ENCODE measurements around the gene TARDBP. TPM values are rescaled to one million over a fixed set of nuclear protein-coding genes. Genes with fewer than 3 reads are reported as not detected.
"Not testable (repeated sequence)": the region's sequence is repeated elsewhere in the genome, so short reads cannot be mapped to it uniquely, and the experiment has no call there.

TARDBP gene
- polyA plus RNA-seq, 3 donors: 49.4 to 79.5 (median 61.4) TPM

- Mint-ChIP-seq H3K27me3 (ENCODE audit: low read depth in 3 of 3) (peaks cover 0 to 4% (median 2%) of the 10 kb centered on the region in 3 donors), H3K4me1 (no peaks in the 10 kb centered on the region), H3K36me3 (peaks cover 84 to 98% of the 10 kb centered on the region in 2 donors), H3K27ac (peak overlapping the region in 1 of 7 donors; percentile 51), H3K9me3 (no peaks in the 10 kb centered on the region), H3K4me3 (no peak overlapping the region)
- no peak for DNase-seq
- Histone ChIP-seq H3K4me2 (replicated peaks; ENCODE audit: extremely low read depth, low read length, poor library complexity, severe bottlenecking) (no peak overlapping the region), H3K36me3 (replicated peaks in 1 of 2; ENCODE audit: control insufficient read depth in 1 of 2, insufficient read depth in 2 of 2, low read length in 2 of 2) (peaks cover 95 to 100% of the 10 kb centered on the region in 2 donors), H2AFZ (ENCODE audit: insufficient read depth, low read depth, low read length, poor library complexity, severe bottlenecking) (no peak overlapping the region), H3K9me3 (replicated peaks in 1 of 2; ENCODE audit: control insufficient read depth in 1 of 2, insufficient read depth in 1 of 2, low read length in 2 of 2) (no peaks in the 10 kb centered on the region), H3K27me3 (ENCODE audit: control insufficient read depth in 2 of 2, insufficient read depth in 2 of 2, low read length in 2 of 2) (no peaks in the 10 kb centered on the region), H3K79me2 (ENCODE audit: insufficient read depth, low read length) (no peaks in the 10 kb centered on the region), H3K27ac (ENCODE audit: low read depth in 1 of 2, low read length in 2 of 2) (no peak overlapping the region), H3K4me1 (ENCODE audit: control insufficient read depth in 1 of 2, insufficient read depth in 2 of 2, low read length in 2 of 2) (no peaks in the 10 kb centered on the region), H3K9ac (ENCODE audit: insufficient read depth, low read length, poor library complexity, severe bottlenecking) (no peak overlapping the region), H3K4me3 (replicated peaks in 1 of 3; ENCODE audit: low read depth in 2 of 3, low read length in 3 of 3) (no peak overlapping the region), H4K20me1 (ENCODE audit: insufficient read depth, low read length) (no peaks in the 10 kb centered on the region)
- WGBS (ENCODE audit: insufficient coverage): 90% methylated on average over 4 of the region's 13 CpGs
- intact Hi-C loops (cut with micrococcal nuclease): no loop called here
- TF ChIP-seq CTCF (IDR thresholded peaks at IDR 0.05): no peak
These were observed 59.9 kb downstream of the TARDBP start for GRCh38 chr1:11072216-11072917.

GRCh38 chr1:11073398-11073797 lies 60.9 kb downstream of the TARDBP start:
- H3K27ac ChIP-seq (ENCODE audit: low read depth in 1 of 2, low read length in 2 of 2); DNase-seq; H2AFZ ChIP-seq (ENCODE audit: insufficient read depth, low read depth, low read length, poor library complexity, severe bottlenecking); H3K27me3 Mint-ChIP-seq (ENCODE audit: low read depth in 3 of 3); H3K9me3 ChIP-seq (replicated peaks in 1 of 2; ENCODE audit: control insufficient read depth in 1 of 2, insufficient read depth in 1 of 2, low read length in 2 of 2); H3K4me1 Mint-ChIP-seq; H3K9ac ChIP-seq (ENCODE audit: insufficient read depth, low read length, poor library complexity, severe bottlenecking); H3K4me3 ChIP-seq (replicated peaks in 1 of 3; ENCODE audit: low read depth in 2 of 3, low read length in 3 of 3); H3K9me3 Mint-ChIP-seq; H3K4me3 Mint-ChIP-seq; H3K27ac Mint-ChIP-seq; H3K27me3 ChIP-seq (ENCODE audit: control insufficient read depth in 2 of 2, insufficient read depth in 2 of 2, low read length in 2 of 2); H4K20me1 ChIP-seq (ENCODE audit: insufficient read depth, low read length); intact Hi-C loops (cut with micrococcal nuclease); H3K79me2 ChIP-seq (ENCODE audit: insufficient read depth, low read length); H3K4me2 ChIP-seq (replicated peaks; ENCODE audit: extremely low read depth, low read length, poor library complexity, severe bottlenecking); H3K4me1 ChIP-seq (ENCODE audit: control insufficient read depth in 1 of 2, insufficient read depth in 2 of 2, low read length in 2 of 2): not testable (repeated sequence)
- H3K36me3 Mint-ChIP-seq: peaks cover 81 to 97% of the 10 kb centered on the region in 2 donors
- peaks cover 94 to 98% of the 10 kb centered on the region in 2 donors for H3K36me3 ChIP-seq (replicated peaks in 1 of 2; ENCODE audit: control insufficient read depth in 1 of 2, insufficient read depth in 2 of 2, low read length in 2 of 2)
- 100% methylated on average over 1 of the region's 7 CpGs for WGBS (ENCODE audit: insufficient coverage)

Other genes with a start within 250 kb of the TARDBP start
- gene CASZ1, start 216.0 kb upstream of the TARDBP start, polyA plus RNA-seq: 1 to 10 TPM in 1 of 3 donors, under 1 TPM in 2; 0.30 to 3.7 (median 0.50) TPM
- not detected for gene MASP2, start 34.6 kb downstream of the TARDBP start, polyA plus RNA-seq
- 10 to 100 TPM; 23.2 to 43.2 (median 37.6) TPM for gene SRM, start 47.4 kb downstream of the TARDBP start, polyA plus RNA-seq
- 10 to 100 TPM; 24.0 to 66.3 (median 27.4) TPM for gene EXOSC10, start 87.2 kb downstream of the TARDBP start, polyA plus RNA-seq
- gene ANGPTL7, start 176.7 kb downstream of the TARDBP start, polyA plus RNA-seq: not detected
- 10 to 100 TPM in 1 of 3 donors, 1 to 10 TPM in 2; 2.0 to 29.4 (median 3.3) TPM for gene MTOR, start 249.9 kb downstream of the TARDBP start, polyA plus RNA-seq

Measured in CD14-positive monocyte (primary cell).